Karpas-422 (cell line): ENCODE measurements around the gene SOX5. TPM values are rescaled to one million over a fixed set of nuclear protein-coding genes. Genes with fewer than 3 reads are reported as not detected.

Experiments
- DNase-seq: peaks from one replicate; pipeline ENCODE4 v3.0.0-alpha.2; 2015
- H2AFZ ChIP-seq: fragments of 200-600 bp; sonication (generic); 2 replicates; pipeline ENCODE4 v1.6.1; 2014; ENCODE audit warnings: antibody characterized with exemption, low read length, mixed read lengths
- H3K27ac ChIP-seq: fragments of 200-600 bp; sonication (generic); 2 replicates; pipeline ENCODE4 v1.5.1; 2014; ENCODE audit warnings: mild to moderate bottlenecking, low read length, moderate library complexity
- H3K27me3 ChIP-seq: fragments of 200-600 bp; sonication (generic); 2 replicates; pipeline ENCODE4 v1.6.1; 2014; ENCODE audit warnings: low read length, mixed read lengths
- H3K36me3 ChIP-seq: fragments of 200-600 bp; sonication (generic); 2 replicates; pipeline ENCODE4 v1.6.1; 2014; ENCODE audit warnings: low read length, mixed read lengths; ENCODE audit not compliant: insufficient read depth
- H3K4me1 ChIP-seq: fragments of 200-600 bp; sonication (generic); 2 replicates; pipeline ENCODE4 v1.6.1; 2014; ENCODE audit warnings: mild to moderate bottlenecking, low read length, mixed read lengths
- H3K4me2 ChIP-seq: fragments of 200-600 bp; sonication (generic); 2 replicates; pipeline ENCODE4 v1.6.1; 2014; ENCODE audit warnings: low read length, low read depth, mild to moderate bottlenecking; ENCODE audit not compliant: poor library complexity, severe bottlenecking
- H3K4me3 ChIP-seq: fragments of 200-600 bp; sonication (generic); 2 replicates; pipeline ENCODE4 v1.5.1; 2014; ENCODE audit warnings: mild to moderate bottlenecking, antibody characterized with exemption, low read length, mixed read lengths
- H3K79me2 ChIP-seq: fragments of 200-600 bp; sonication (generic); 2 replicates; pipeline ENCODE4 v1.6.1; 2014; ENCODE audit warnings: mild to moderate bottlenecking, low read length, mixed read lengths
- H3K9ac ChIP-seq: fragments of 200-600 bp; sonication (generic); 2 replicates; pipeline ENCODE4 v1.6.0; 2014; ENCODE audit warnings: low read length
- H3K9me2 ChIP-seq: fragments of 200-600 bp; sonication (generic), shearing (Covaris generic); replicated peaks from 2 replicates; pipeline ENCODE4 v1.6.0; 2014; ENCODE audit warnings: mild to moderate bottlenecking, low read length, moderate library complexity; ENCODE audit not compliant: insufficient read depth
- H3K9me3 ChIP-seq: fragments of 300-700, 200-600 bp; sonication (generic); 2 replicates; pipeline ENCODE4 v1.6.1; 2014; ENCODE audit warnings: low read length, mixed read lengths
- H4K20me1 ChIP-seq: fragments of 200-600 bp; sonication (generic); 2 replicates; pipeline ENCODE4 v1.6.1; 2014; ENCODE audit warnings: mild to moderate bottlenecking, antibody characterized with exemption, low read length, low read depth; ENCODE audit not compliant: insufficient read depth
- total RNA-seq: library from RNA; depleted of rRNA; stranded (reverse); fragments of >200 nt; shearing (Covaris generic); gene quantifications from 2 replicates; pipeline ENCODE4 v1.2.3, GENCODE V29; 2014; ENCODE audit warnings: low replicate concordance

Gene SOX5
- total RNA-seq, 1 experiment from 2014 or later, result 30.5 TPM

DNA sequence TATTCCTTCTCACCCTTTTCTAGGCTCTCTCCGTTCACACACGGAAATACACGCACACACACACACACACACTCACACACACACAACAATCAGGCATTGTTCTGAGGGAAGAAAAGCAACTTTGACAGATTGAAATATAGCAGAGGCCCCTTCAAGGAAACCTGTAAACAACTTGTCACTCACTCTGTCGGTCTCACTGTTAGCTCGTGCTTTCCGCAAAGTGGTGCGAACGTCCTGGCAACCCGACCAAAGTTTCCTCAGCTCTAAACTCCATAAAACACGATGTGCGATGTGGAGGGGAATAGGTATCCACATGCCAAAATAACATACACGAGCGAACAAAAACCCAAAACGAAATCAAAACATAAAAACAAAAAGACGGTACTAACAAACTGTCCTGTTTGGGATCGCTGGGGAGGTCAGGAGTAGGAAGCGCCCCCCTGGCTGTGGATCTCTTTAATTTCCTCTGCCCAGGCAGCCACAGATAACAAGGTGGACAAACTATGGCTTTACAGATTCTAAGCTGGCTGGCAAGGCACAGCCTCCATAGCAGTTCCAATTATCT, 822 bp upstream of the SOX5 start:
- no peak overlapping the region for H3K9ac ChIP-seq

DNA sequence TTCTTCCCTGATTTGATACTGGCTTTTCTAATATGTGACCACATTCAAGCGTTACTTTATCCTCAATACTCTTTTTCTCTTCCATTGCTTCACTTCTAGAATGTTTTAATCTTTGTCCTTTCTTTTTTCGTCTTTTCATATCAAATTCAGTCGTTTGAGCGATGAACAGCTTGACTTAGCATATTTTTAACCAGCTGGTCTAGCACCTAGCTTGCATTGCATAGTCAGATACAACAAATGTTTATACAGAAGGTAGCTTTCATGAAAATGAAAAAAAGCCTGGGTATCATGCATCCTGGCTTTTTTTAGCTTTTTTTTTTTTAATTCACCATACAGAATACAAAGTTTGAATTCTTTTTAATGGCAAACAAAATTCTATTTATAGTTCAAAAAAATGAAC, 1.2 kb downstream of the SOX5 start:
- no peaks in the 10 kb centered on the region for H3K79me2 ChIP-seq
- no peaks in the 10 kb centered on the region for H3K27me3 ChIP-seq
- H3K9ac ChIP-seq, result no peak overlapping the region
- H3K4me2 ChIP-seq, result no peak overlapping the region
- H3K9me3 ChIP-seq, result no peaks in the 10 kb centered on the region
- H3K9me2 ChIP-seq, result no peaks in the 10 kb centered on the region
- no peaks in the 10 kb centered on the region for H4K20me1 ChIP-seq
- H3K36me3 ChIP-seq, result no peaks in the 10 kb centered on the region
- DNase-seq, result no peak
- no peak overlapping the region for H2AFZ ChIP-seq
- H3K4me3 ChIP-seq, result no peak overlapping the region
- no peaks in the 10 kb centered on the region for H3K4me1 ChIP-seq
- no peak overlapping the region for H3K27ac ChIP-seq

More for the DNA sequence above, 822 bp upstream of the SOX5 start:
- H2AFZ ChIP-seq, result no peak overlapping the region
- H3K36me3 ChIP-seq, result no peaks in the 10 kb centered on the region
- no peaks in the 10 kb centered on the region for H4K20me1 ChIP-seq
- no peaks in the 10 kb centered on the region for H3K27me3 ChIP-seq
- no peaks in the 10 kb centered on the region for H3K9me2 ChIP-seq
- no peaks in the 10 kb centered on the region for H3K9me3 ChIP-seq
- no peak for DNase-seq
- no peaks in the 10 kb centered on the region for H3K4me1 ChIP-seq
- no peak overlapping the region for H3K4me2 ChIP-seq
- H3K79me2 ChIP-seq, result no peaks in the 10 kb centered on the region
- no peak overlapping the region for H3K4me3 ChIP-seq
- H3K27ac ChIP-seq, result no peak overlapping the region

DNA sequence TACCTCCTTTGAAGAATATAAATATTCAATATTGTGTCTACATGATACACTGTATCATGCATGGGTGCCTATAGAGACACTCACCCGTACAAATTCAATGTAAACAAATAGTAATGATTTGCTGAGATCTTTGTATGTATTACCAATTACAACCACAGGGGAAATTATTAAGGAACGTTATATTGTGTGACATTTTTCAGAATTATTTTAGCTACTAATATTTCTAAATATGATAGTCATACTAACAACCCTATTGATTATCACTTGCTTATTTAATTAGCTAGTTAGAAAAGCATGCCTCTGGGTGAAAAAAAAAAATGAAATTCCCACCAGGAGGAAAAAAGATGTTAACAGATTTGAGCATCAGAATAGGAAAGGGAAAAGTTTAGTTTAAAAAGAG, 2.1 kb downstream of the SOX5 start:
- H3K79me2 ChIP-seq, result no peaks in the 10 kb centered on the region

DNA sequence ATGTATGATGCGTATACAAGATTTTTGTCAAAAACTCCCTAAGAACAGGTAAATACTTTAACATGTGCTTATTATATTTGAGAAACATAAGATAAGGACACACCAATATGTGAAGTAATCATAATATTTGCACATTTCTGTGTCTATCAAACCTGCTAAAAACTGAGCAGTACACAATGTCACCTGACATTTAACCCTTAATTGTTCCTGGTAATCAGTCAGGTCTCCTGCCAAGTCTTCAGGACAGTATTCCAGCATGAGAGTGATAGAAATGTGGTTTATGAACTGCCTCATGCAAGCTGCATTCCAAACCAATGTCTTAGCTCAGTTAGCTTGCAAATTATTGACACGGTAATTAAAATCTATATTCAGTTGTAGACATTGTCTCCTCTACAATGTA, 4.2 kb downstream of the SOX5 start:
- Histone ChIP-seq H3K27me3 (no peaks in the 10 kb centered on the region), H3K4me1 (no peaks in the 10 kb centered on the region), H3K4me2 (no peak overlapping the region), H3K4me3 (no peak overlapping the region), H4K20me1 (no peaks in the 10 kb centered on the region), H3K9me2 (no peaks in the 10 kb centered on the region), H3K9ac (no peak overlapping the region), H3K36me3 (no peaks in the 10 kb centered on the region), H3K27ac (no peak overlapping the region), H2AFZ (no peak overlapping the region), H3K79me2 (no peaks in the 10 kb centered on the region), H3K9me3 (no peaks in the 10 kb centered on the region)
- DNase-seq, result no peak

More for the DNA sequence above, 2.1 kb downstream of the SOX5 start:
- Histone ChIP-seq H3K27ac (no peak overlapping the region), H3K4me3 (no peak overlapping the region), H3K36me3 (no peaks in the 10 kb centered on the region), H2AFZ (no peak overlapping the region), H3K9me2 (no peaks in the 10 kb centered on the region), H3K9me3 (no peaks in the 10 kb centered on the region), H4K20me1 (no peaks in the 10 kb centered on the region), H3K27me3 (no peaks in the 10 kb centered on the region), H3K4me2 (no peak overlapping the region), H3K9ac (no peak overlapping the region), H3K4me1 (no peaks in the 10 kb centered on the region)
- DNase-seq, result no peak

DNA sequence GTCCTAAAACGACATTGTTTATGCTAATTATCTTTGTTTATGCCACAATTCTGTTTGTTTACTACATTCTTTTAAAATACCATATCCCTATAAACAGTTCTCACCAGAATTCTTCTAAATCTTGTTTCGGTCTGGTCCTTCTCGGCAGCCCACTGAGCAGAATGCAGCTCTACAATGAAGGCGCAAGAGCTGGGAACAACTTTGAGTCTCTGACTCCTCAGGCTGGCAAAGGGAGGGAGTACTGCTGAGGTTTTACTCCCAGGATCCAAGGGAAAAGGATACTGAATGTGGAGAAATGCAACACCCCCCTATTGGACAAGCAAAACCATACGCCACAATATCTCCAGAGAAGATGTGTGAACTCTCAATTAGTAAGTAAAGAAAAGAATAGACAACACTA, 5.4 kb downstream of the SOX5 start:
- H3K4me3 ChIP-seq, result no peak overlapping the region
- H2AFZ ChIP-seq, result no peak overlapping the region
- no peaks in the 10 kb centered on the region for H3K27me3 ChIP-seq
- no peaks in the 10 kb centered on the region for H3K79me2 ChIP-seq
- H3K27ac ChIP-seq, result no peak overlapping the region
- H3K4me2 ChIP-seq, result no peak overlapping the region
- H3K36me3 ChIP-seq, result no peaks in the 10 kb centered on the region
- no peak overlapping the region for H3K9ac ChIP-seq
- no peaks in the 10 kb centered on the region for H3K9me2 ChIP-seq
- no peaks in the 10 kb centered on the region for H3K9me3 ChIP-seq
- H4K20me1 ChIP-seq, result no peaks in the 10 kb centered on the region
- no peaks in the 10 kb centered on the region for H3K4me1 ChIP-seq
- no peak for DNase-seq

DNA sequence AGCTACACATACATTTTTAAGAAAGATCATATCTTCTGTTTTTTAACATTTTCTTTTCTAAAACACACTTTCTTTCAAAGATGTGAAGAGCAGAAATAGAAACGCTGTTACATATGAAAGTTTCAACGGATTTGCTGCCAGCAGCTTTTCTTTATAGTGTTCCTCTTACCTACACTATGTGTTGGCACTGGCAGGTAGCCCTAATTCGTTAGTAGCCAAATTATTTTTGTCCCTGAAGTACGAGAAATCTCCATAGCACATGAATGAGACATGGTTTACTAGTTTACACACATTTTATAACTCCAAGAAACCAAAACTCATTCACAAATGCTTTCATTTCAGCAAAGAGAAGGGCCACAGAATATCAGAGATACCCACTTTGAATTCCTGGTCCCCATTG, 6.6 kb downstream of the SOX5 start:
- Histone ChIP-seq H3K36me3 (no peaks in the 10 kb centered on the region), H3K4me2 (no peak overlapping the region), H3K4me1 (no peaks in the 10 kb centered on the region), H3K9ac (no peak overlapping the region), H3K9me2 (no peaks in the 10 kb centered on the region), H3K4me3 (no peak overlapping the region), H3K9me3 (no peaks in the 10 kb centered on the region), H3K27me3 (no peaks in the 10 kb centered on the region), H3K27ac (no peak overlapping the region), H2AFZ (no peak overlapping the region), H3K79me2 (no peaks in the 10 kb centered on the region), H4K20me1 (no peaks in the 10 kb centered on the region)
- no peak for DNase-seq

DNA sequence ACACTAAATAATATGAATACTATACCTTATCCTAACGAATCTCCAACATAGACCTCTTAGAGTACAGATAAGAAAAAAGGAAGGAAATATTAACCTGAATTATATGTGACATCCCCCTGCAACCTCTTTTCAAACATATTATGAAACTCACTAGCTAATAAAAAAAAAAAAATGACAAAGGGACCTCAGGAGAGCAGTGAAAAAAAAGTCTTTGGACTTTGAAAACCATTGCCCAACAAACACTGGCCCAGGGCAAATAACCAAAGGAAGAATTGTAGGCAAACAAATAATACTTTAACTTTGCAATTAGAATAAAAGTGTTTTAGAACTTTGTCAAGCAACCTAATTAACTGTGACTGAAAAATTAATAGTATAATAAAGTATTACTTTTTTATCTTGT, 7.7 kb downstream of the SOX5 start:
- no peak overlapping the region for H3K4me2 ChIP-seq

DNA sequence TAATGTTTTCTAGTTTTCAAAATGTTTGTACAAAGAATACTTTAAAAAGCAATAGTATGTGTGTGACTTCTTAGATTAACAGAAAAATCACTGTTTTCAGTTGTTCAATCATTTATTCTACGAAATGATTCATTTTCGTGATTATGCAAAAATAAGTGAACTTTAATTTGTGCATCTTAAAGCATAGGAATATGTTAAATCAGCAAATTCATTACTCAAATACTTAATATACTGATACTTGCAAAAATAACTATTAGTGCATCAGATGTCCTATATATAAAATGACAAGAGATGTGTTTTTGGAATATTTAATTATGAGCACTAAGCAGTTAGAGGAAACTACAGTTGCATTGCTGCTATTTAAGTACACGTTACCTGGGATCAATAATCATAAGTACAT, 11.0 kb downstream of the SOX5 start:
- Histone ChIP-seq H4K20me1 (no peaks in the 10 kb centered on the region), H3K27ac (no peak overlapping the region), H3K4me1 (no peaks in the 10 kb centered on the region), H3K27me3 (no peaks in the 10 kb centered on the region), H3K9ac (no peak overlapping the region), H2AFZ (no peak overlapping the region), H3K4me3 (no peak overlapping the region), H3K36me3 (no peaks in the 10 kb centered on the region), H3K79me2 (no peaks in the 10 kb centered on the region), H3K4me2 (no peak overlapping the region), H3K9me2 (no peaks in the 10 kb centered on the region), H3K9me3 (no peaks in the 10 kb centered on the region)
- DNase-seq, result no peak

More for the DNA sequence above, 7.7 kb downstream of the SOX5 start:
- no peaks in the 10 kb centered on the region for H3K36me3 ChIP-seq
- H3K27me3 ChIP-seq, result no peaks in the 10 kb centered on the region
- H3K9me3 ChIP-seq, result no peaks in the 10 kb centered on the region
- no peak overlapping the region for H3K4me3 ChIP-seq
- H3K9me2 ChIP-seq, result no peaks in the 10 kb centered on the region
- H4K20me1 ChIP-seq, result no peaks in the 10 kb centered on the region
- no peak overlapping the region for H3K27ac ChIP-seq
- H3K9ac ChIP-seq, result no peak overlapping the region
- no peaks in the 10 kb centered on the region for H3K4me1 ChIP-seq
- H2AFZ ChIP-seq, result no peak overlapping the region
- DNase-seq, result no peak
- no peaks in the 10 kb centered on the region for H3K79me2 ChIP-seq

DNA sequence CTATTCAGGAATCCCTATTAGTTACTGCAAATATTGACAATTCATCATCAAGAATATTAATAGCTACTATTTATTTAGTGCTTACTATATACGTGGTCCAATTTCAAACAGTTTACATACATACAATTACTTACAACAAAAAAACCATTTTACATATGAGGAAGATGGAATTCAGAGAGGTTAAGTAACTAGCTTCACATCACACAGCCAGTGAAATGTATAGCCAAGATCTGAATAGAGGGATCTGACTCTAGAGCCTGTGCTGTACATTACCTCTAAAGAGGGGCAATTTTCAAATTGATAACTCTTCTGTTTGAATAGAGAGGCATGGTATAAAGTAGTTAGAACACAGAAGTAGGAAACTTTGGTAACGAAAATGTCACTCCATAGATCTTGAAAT, 18.3 kb downstream of the SOX5 start:
- H3K27ac ChIP-seq, result no peak overlapping the region
- H3K4me3 ChIP-seq, result no peak overlapping the region
- no peaks in the 10 kb centered on the region for H3K4me1 ChIP-seq
- no peak overlapping the region for H3K9ac ChIP-seq
- no peak for DNase-seq
- no peak overlapping the region for H2AFZ ChIP-seq
- no peak overlapping the region for H3K4me2 ChIP-seq
- H3K9me3 ChIP-seq, result no peaks in the 10 kb centered on the region
- H3K27me3 ChIP-seq, result no peaks in the 10 kb centered on the region
- no peaks in the 10 kb centered on the region for H4K20me1 ChIP-seq
- no peaks in the 10 kb centered on the region for H3K9me2 ChIP-seq
- H3K79me2 ChIP-seq, result no peaks in the 10 kb centered on the region
- H3K36me3 ChIP-seq, result no peaks in the 10 kb centered on the region
